Effector CD4-positive, alpha-beta T cell (primary cell): Measurements from ENCODE around the gene GLUL.
"Not testable (repeated sequence)": the region's sequence is repeated elsewhere in the genome, so short reads cannot be mapped to it uniquely, and the experiment has no call there.

Source experiments
- DNase-seq: peaks from one replicate; pipeline ENCODE4 v3.0.0-alpha.2; 2020

GLUL gene

GRCh38 chr1:182367926-182368325, 23.7 kb downstream of the GLUL start:
- no peak for DNase-seq

DNA sequence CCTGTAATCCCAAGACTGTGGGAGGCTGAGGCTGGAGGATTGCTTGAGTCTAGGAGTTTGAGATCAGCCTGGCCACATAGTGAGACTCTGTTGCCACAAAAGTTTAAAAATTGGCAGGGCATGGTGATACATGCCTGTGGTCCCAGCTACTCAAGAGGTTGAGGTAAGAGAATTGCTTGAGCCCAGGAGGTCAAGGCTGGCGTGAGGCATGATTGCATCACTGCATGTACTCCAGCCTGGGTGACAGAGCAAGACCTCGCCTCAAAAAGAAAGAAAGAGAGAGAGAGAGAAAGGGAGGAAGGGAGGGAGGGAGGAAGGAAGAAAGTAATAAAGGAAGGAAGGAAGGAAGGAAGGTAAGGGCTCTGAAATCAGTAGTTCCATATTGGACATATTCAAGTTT, 25.0 kb downstream of the GLUL start:
- DNase-seq: no peak

DNA sequence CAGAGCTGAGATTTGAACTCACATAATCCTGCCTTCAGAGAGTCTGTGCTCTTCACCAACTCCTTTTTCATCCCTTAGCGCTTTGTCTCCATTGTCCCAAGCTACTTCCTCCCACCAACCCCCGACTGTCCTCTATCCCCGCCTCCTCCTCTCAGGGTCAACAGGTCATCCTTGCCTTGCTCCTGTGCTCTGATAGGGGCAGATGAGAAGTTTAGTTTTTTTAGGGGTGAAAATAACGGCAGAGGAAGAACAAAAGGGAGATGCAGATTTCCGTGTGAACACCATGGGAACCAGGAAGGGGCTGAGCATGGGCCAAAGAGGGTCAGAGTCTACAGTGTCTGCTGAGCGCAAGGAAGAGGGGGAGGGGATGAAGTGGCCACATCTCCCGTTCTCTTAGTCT, 31.9 kb downstream of the GLUL start:
- DNase-seq: no peak

DNA sequence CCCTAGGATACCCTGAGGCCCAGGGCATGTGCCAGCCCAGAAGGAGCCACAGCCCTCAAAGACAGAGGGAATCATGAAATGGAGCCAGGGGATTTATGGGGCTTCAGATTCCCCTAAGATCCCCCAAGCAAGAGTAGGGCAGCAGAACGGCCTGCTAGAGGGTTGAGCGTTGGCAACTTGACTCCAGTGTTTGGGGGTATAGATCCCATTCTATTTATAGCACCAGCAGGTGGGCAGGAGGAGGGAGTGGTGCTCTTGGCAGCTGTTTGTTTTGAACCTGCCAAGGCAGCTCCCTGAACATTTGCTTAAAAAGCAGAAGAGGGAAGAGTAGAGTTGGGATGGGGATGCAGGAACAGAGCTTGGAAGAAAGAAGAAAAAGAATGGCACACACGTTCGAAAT, 33.7 kb downstream of the GLUL start:
- no peak for DNase-seq

DNA sequence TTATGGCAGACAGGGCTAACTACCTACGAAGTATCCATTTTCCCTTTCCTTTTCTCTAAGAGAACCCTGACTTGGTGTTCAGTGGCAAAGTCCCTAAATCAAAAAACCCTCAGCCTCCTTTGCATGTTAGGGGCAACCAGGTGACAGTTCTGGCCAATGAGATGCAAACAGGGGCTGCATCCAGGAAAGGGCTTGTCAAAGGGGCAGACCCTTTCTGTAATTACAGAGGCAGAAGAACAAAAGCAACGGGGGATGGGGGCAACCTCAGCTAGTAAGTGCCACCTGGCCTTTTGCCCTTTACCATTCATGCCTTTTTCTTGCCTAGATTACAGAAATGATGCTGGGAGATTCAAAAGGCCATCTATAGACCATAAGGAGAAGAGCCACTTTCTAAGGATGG, 34.4 kb downstream of the GLUL start:
- DNase-seq: no peak

DNA sequence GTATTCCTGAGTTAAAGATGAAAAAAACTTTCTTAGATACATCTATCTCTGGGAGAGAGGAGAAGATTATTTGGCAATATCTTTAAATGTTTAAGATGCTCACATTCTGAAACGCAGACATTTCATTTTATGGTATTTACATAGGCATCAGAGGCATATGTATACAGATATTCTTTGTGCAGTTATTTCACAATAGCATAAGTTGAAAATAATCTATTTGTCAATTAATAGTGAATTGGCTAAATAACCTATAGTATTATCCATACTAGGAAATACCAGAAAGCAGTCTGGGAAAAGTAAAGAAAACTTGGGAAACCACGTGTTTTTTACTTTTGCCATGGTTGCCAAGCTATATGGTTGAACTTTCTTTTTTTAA, 35.9 kb downstream of the GLUL start:
- no peak for DNase-seq

DNA sequence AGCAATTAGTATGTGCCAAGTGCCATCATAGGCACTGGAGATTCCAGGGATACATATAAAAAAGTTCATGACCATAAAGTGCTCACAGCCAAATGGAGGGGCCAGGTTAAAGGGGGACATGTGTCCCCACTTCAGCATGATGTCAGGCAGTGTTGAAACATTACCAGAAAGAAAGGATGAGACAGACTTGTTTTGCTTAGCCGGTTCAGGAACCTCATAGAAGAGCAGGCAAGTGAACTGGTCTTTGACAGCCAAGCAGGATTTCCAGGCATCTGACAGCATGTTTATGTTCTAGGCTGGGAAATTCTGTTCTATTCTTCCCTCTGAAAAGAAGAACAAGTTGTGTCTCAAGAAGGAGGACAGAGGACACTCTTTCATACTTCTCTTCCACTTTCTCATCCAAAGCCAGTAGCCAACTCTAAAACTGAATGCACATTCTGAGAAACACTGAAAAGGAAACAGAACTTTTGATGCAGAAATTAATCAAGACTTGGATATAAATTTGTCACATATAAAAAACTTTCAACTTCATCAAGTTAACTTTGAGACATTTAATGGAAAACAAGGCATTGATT, 39.7 kb downstream of the GLUL start:
- no peak for DNase-seq

DNA sequence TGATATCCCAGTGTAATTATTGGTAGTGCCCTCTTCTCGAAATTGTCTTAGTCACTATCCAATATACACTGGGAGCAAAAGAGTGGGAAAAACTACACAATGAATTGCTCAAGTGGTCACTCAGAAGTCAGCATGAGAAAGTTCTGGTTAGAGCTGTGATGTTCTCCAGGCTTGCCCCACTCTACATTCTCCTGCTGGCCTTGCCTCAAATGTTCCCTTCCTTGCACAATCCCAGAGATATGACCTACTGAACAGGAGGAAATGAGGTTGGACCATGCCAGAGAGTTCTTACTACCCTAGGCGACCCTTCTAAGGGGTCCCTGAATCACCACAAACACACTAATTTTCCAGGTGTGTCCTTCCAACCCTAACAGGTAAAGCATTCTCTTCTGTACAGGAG, 40.8 kb downstream of the GLUL start:
- DNase-seq: no peak

GRCh38 chr1:182348961-182349747, 42.4 kb downstream of the GLUL start:
- DNase-seq: no peak

DNA sequence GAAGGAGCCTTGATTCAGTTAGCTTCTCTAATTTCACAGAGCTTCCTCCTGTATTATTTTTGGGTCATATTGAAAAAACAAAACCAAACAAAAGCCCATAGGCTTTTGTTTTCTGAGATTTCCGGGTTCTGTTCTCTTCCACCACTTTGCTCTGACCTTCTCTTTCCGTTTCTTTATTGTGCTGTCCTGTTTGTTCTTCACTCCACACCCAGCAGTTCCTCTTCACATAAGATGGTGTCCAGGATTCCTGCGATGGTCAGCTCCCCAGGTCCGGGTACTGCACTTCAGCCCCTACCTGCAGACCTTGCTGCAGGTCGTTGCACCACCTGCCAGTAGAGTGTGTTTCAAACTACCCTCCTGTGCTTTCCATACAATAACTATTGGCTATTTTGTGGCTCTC, 44.6 kb downstream of the GLUL start:
- DNase-seq: no peak

- no peak for DNase-seq
Measured at GRCh38 chr1:182340233-182341058, 51.1 kb downstream of the GLUL start.

DNA sequence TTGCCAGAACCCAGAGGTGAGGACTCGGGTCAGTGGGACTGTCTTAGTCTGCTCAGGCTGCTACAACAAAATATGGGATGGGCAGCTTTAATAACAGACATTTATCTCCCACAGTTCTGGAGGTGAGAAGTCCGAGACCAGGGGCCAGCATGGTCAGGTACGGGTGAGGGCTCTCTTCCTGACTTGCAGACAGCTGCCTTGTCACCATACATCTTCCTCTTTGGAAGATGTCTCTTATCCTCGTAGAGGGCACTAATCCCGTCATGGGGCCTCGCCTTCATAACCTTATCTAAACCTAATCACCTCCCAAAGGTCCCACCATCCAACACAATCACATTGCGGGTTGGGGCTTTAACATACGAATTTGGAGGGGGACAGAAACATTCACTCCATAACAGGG, 51.9 kb downstream of the GLUL start:
- DNase-seq: no peak

DNA sequence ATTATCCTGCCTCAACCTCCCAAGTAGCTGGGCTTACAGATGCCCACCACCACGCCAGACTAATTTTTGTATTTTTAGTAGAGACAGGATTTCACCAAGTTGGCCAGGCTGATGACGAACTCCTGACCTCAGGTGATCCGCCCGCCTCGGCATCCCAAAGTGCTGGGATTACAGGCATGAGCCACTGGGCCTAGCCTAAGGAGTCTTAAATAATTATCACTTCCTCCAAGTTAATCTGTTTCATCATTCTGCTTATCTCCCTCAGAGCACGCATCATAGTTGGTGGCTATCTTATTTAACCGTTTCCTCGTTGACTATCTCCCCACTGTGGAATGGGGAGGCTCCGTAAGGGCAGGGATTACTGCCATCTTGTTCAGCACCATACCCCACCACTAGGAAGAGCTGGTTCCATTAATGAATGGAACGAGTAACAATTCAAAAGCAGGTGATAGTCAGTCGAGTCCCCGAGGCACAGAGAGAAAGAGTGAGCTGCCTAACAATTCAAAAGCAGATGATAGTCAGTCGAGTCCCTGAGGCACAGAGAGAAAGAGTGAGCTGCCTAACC, 52.7 kb downstream of the GLUL start:
- no peak for DNase-seq

GRCh38 chr1:182337736-182338571, 53.6 kb downstream of the GLUL start:
- no peak for DNase-seq

DNA sequence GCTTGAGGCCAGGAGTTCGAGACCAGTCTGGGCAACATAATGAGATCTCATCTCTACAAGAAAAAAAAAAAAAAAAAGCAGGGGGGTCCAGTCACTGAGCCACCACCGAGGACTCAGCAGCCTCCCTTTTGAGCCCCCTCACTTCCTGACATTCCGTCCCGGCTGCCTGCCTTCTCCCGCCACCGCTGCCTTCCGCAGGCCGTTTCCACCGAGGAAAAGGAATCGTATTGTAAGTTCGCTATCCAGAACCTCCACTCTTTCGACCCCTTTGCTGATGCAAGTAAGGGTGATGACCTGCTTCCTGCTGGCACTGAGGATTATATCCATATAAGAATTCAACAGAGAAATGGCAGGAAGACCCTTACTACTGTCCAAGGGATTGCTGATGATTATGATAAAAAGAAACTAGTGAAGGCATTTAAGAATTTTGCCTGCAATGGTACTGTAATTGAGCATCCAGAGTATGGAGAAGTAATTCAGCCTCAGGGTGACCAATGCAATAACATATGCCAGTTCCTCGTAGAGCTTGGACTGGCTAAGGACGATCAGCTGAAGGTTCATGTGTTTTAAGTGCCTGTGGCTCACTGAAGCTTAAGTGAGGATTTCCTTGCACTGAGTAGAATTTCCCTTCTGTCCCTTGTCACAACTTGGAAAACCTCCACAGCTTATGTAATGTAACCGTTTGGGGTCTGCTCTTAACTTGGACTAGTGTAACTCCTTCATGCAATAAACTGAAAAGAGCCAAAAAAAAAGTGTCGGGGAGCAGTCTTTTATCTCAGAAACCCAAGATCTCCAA, 55.6 kb downstream of the GLUL start:
- DNase-seq: no peak

- not testable (repeated sequence) for DNase-seq
Measured at GRCh38 chr1:182333071-182333571, 58.5 kb downstream of the GLUL start.

DNA sequence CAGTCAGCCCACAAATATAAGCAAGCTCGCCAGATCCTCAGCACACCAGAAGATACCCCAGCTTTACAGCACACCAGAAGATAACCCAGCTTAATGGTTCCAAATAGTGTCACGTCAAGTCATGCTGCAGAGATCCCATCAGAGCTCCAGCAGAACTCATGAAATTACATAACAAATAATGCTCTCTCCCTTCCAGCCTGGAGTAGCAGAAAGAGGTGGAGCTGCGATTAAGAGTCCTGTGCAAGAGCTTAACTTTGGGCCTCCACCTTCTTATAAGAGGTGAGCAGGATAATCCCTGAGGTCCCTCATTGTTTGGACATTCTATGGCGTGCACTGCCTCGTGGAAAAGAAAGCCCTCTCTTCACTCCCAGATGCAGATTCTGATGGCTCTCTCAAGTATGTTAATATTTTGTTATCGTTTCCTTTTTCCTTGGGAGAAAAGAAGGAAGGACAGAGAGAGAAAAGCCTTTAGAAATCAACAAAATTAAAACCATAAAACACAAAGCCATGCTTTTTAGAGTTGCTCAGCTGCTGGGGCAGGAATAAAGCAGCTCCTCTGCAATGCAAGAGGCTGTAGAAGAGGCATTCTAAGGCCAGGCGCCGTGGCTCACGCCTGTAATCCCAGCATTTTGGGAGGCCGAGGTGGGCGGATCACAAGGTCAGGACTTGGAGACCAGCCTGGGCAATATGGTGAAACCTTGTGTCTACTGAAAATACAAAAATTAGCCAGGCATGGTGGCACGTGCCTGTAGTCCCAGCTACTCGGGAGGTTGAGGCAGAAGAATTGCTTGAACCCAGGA, 59.1 kb downstream of the GLUL start:
- no peak for DNase-seq
